Right lobe of liver (tissue), 4 donors: ENCODE results near the gene CERCAM.

Source experiments
- POLR2A ChIP-seq: fragments of 450-650 bp; IDR thresholded peaks from one replicate; pipeline ENCODE4 v1.6.1; 2017; ENCODE audit warnings: antibody characterized with exemption, mild to moderate bottlenecking
- TF ChIP-seq, protein P1 (sequence below), 4 donors: fragments of 200-600 bp in 3 of 4; fragments of 450-650 bp in 1 of 4; IDR thresholded peaks; one replicate each; pipeline versions ENCODE4 v1.5.1 to v1.8.0; 2016 to 2022; ENCODE audit warnings: antibody characterized with exemption in 4 of 4, mild to moderate bottlenecking in 2 of 4
- donor health status: DM: no; HTN: no; CAD: no.
- donor health status: DM: no; HTN: no; CAD: no.
- donor health status: DM: no; HTN: yes; CAD: no.

DNA sequence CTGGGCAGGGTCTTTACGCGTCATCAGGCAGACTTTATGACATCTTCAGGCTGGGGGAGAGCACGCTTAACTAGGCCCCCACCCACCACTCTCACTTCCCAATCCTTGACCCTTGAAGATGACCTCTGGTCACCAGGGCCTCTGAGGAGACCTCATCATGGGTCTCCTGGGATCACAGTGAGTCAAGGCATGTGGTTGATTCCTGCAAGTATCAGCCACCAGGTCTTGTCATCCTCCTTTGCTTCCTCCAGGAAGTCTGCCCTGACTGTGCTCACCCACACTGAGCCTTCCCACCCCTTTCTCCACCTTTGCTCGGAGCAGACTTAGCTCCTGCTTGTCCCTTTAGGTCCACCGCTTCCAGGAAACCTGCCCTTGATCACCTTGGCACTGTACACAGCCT is 52.4 kb downstream of the CERCAM start:
- TF ChIP-seq, protein P1, sequence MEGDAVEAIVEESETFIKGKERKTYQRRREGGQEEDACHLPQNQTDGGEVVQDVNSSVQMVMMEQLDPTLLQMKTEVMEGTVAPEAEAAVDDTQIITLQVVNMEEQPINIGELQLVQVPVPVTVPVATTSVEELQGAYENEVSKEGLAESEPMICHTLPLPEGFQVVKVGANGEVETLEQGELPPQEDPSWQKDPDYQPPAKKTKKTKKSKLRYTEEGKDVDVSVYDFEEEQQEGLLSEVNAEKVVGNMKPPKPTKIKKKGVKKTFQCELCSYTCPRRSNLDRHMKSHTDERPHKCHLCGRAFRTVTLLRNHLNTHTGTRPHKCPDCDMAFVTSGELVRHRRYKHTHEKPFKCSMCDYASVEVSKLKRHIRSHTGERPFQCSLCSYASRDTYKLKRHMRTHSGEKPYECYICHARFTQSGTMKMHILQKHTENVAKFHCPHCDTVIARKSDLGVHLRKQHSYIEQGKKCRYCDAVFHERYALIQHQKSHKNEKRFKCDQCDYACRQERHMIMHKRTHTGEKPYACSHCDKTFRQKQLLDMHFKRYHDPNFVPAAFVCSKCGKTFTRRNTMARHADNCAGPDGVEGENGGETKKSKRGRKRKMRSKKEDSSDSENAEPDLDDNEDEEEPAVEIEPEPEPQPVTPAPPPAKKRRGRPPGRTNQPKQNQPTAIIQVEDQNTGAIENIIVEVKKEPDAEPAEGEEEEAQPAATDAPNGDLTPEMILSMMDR (IDR thresholded peaks at IDR 0.05), result no peak
- no peak for TF ChIP-seq POLR2A
